NCI-H2081 treated with DMSO at 0.1 percent for 48 hours (cell line): ENCODE data around the gene CGB1.
"Not testable (repeated sequence)": the region's sequence is repeated elsewhere in the genome, so short reads cannot be mapped to it uniquely, and the experiment has no call there.

Source experiments
- DNase-seq: peaks from one replicate; lab custom pipeline; 2025; lab: John Stamatoyannopoulos, UW

Gene CGB1

GRCh38 chr19:49036815-49037214, at the start of gene CGB1:
Gene CGB1 (minus strand): TSS chr19:49036895. CDS start chr19:49036711, 184 bp downstream.
- not testable (repeated sequence) for DNase-seq

GRCh38 chr19:49086296-49086695, 49.6 kb upstream of the CGB1 start:
- no peak for DNase-seq

GRCh38 chr19:49085868-49086232, 49.2 kb upstream of the CGB1 start:
- no peak for DNase-seq

- DNase-seq = peak; percentile 95
Measured at GRCh38 chr19:49085020-49085867, 48.5 kb upstream of the CGB1 start, which contains the start of gene SNRNP70. Gene SNRNP70 (plus strand): TSS chr19:49085451. CDS start chr19:49086415, 964 bp downstream.

- no peak for DNase-seq
Measured at GRCh38 chr19:49084206-49085019, 47.7 kb upstream of the CGB1 start.

GRCh38 chr19:49081273-49081672, 44.6 kb upstream of the CGB1 start:
- no peak for DNase-seq

- DNase-seq = no peak
Measured at GRCh38 chr19:49080392-49080791, 43.7 kb upstream of the CGB1 start.

GRCh38 chr19:49074869-49075268, 38.2 kb upstream of the CGB1 start:
- not testable (repeated sequence) for DNase-seq

- DNase-seq = no peak
Measured at GRCh38 chr19:49073514-49074378, 37.1 kb upstream of the CGB1 start.

- DNase-seq = no peak
Measured at GRCh38 chr19:49071860-49072547, 35.3 kb upstream of the CGB1 start.

- DNase-seq = no peak
Measured at GRCh38 chr19:49070416-49070815, 33.7 kb upstream of the CGB1 start.

- DNase-seq = no peak
Measured at GRCh38 chr19:49069026-49069425, 32.3 kb upstream of the CGB1 start.

GRCh38 chr19:49067554-49067953, 30.9 kb upstream of the CGB1 start:
- no peak for DNase-seq

- no peak for DNase-seq
Measured at GRCh38 chr19:49065905-49066512, 29.3 kb upstream of the CGB1 start.

GRCh38 chr19:49064768-49065611, 28.3 kb upstream of the CGB1 start, which contains the start of gene NTF4:
Gene NTF4 (minus strand): TSS chr19:49064818. CDS start chr19:49061997, 2,821 bp downstream.
- no peak for DNase-seq

GRCh38 chr19:49064029-49064629, 27.4 kb upstream of the CGB1 start:
- DNase-seq = no peak

- no peak for DNase-seq
Measured at GRCh38 chr19:49061445-49061844, 24.8 kb upstream of the CGB1 start.

- no peak for DNase-seq
Measured at GRCh38 chr19:49061000-49061399, 24.3 kb upstream of the CGB1 start.

- DNase-seq = no peak
Measured at GRCh38 chr19:49059053-49059452, 22.4 kb upstream of the CGB1 start.
